ENCODE data around the gene SIX2.

DNA sequence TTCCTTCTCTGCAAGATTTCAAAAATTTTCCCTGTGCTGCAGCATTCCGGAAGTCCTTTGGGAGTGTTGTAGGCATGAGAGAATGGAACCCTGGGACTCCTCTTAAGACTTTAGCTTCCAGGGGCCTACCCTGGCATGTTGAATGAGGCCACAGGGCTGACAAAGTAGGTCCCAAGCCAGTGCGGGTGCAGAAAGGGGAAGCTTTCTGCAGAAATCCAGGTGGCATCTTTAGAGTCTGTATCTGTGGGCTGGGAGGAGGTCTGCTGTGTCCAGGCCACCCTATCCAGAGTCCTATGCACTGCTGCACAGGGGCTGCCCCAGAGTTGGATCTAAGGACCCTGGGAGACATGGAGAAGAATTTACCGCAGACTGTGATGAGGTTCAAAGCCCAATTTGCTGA, 1.9 kb upstream of the SIX2 start:
- TF ChIP-seq POLR2A (IDR thresholded peaks at IDR 0.05) (no peak), POLR2AphosphoS5 (IDR thresholded peaks at IDR 0.05; ENCODE audit: insufficient read depth in 1 of 2, low read depth in 1 of 2) (no peak)
- TF ChIP-seq, protein P1, sequence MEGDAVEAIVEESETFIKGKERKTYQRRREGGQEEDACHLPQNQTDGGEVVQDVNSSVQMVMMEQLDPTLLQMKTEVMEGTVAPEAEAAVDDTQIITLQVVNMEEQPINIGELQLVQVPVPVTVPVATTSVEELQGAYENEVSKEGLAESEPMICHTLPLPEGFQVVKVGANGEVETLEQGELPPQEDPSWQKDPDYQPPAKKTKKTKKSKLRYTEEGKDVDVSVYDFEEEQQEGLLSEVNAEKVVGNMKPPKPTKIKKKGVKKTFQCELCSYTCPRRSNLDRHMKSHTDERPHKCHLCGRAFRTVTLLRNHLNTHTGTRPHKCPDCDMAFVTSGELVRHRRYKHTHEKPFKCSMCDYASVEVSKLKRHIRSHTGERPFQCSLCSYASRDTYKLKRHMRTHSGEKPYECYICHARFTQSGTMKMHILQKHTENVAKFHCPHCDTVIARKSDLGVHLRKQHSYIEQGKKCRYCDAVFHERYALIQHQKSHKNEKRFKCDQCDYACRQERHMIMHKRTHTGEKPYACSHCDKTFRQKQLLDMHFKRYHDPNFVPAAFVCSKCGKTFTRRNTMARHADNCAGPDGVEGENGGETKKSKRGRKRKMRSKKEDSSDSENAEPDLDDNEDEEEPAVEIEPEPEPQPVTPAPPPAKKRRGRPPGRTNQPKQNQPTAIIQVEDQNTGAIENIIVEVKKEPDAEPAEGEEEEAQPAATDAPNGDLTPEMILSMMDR (IDR thresholded peaks at IDR 0.05), result no peak

Measured in vagina (tissue), 2 donors.